Medulla oblongata (tissue), 1 donor: Measurements from ENCODE around the gene NXNL1.
A peak's percentile ranks its signal among the peaks of the same experiment; 100 is the strongest.
"Not testable (repeated sequence)": the region's sequence is repeated elsewhere in the genome, so short reads cannot be mapped to it uniquely, and the experiment has no call there.

Experiments
- DNase-seq: peaks from one replicate; pipeline ENCODE4 v3.0.0-alpha.2; 2015; ENCODE audit errors: extremely low spot score

NXNL1 gene

DNA sequence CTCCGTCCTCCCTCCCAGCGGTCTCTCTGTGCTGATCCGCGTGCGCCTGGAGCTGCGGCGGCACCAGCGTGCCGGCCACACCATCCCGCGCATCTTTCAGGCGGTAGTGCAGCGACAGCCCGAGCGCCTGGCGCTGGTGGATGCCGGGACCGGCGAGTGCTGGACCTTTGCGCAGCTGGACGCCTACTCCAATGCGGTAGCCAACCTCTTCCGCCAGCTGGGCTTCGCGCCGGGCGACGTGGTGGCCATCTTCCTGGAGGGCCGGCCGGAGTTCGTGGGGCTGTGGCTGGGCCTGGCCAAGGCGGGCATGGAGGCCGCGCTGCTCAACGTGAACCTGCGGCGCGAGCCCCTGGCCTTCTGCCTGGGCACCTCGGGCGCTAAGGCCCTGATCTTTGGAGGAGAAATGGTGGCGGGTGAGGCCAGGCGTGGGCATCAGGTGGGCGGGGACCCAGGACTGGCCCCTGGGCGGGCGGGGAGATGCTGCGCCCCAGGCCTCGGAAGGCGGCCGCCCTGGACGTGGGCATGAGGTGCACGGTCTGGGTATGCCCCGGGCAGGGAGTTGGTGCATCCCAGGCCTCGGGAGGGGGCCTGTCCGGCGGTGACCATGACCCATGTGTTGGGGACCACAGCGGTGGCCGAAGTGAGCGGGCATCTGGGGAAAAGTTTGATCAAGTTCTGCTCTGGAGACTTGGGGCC, 26.0 kb upstream of the NXNL1 start:
- no peak for DNase-seq

DNA sequence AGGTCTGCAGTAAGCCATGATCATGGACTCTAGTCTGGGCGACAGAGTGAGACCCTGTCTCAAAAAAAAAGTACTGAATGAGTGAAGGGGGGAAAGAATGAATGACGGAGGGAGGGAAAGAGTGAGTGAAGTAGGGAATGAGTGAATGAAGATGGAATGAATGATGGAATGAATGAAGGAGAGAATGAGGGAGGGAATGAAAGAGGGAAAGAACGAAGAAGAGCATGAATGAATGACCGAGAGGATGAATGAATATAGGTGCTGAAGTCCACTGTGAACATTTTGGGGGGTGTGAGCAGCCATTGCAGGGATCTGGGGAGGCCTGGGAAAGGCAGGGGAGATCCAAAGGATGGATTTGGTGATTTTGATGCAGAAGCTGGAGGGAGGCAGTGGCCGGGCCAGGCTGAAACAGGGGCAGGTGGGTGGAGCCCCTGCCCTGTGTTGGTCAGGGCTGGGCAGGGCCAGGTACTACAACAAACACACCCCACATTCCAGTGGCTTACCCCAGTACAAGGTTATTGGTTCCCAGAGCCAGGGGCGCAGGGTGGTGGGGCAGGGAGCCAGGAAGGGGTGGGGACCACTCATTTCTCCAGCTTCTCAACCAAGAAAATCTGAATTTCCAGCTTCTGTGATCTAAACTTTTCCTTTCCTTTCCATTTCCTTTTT, 23.9 kb upstream of the NXNL1 start:
- no peak for DNase-seq

- DNase-seq, result no peak
Observed at GRCh38 chr19:17483605-17484002, 22.9 kb upstream of the NXNL1 start.

DNA sequence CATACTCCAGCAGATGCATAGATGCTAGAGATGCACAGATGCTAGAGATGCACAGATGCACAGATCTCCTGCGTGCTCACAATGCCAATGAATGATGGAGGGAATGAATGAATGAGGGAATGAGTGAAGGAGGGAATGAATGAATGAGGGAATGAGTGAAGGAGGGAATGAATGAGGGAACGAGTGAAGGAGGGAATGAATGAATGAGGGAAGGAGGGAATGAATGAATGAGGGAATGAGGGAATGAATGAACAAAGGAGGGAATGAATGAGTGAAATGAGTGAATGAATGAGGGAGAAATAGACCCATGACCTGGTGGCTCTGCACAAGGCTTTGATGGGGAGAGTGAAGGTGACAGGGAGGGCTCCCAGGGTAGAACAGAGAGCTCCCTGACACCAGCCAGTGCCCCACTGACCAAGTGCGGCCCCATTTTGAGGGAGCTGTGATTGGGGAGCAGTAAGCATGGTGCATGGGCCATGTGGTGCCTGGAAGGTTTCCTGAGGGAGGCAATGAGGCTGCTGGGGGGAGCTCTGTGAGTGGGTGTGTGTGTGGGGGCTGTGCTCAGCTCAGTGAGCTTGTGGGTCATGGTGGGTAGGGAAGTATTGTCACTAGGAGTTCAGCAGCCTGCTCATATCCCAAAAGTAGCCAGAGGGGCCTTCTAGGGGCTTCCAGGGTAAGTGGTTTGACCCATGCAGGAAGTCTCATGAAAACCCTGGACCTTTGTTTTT, 22.3 kb upstream of the NXNL1 start:
- DNase-seq, result no peak

DNA sequence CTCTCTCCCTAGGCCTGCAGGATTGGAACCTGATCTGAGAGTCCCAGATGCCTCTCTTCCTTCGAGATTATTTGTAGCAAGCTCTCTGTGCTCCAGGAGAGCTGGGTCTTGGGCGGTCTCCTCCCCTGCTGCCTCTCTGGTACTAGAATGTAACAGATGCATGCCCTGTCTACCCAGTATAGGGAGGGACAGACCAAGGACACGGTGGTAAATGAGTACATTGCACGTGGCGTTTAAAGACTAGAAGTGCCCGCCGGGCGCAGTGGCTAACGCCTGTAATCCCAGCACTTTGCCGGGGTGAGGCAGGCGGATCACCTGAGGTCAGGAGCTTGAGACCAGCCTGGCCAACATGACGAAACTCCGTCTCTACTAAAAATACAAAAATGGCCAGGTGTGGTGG, 21.3 kb upstream of the NXNL1 start:
- DNase-seq, result no peak

- peak; percentile 74 for DNase-seq
Observed at GRCh38 chr19:17479325-17479791, 18.6 kb upstream of the NXNL1 start.

- DNase-seq, result peak; percentile 96
Observed at GRCh38 chr19:17475541-17476115, 14.9 kb upstream of the NXNL1 start.

- not testable (repeated sequence) for DNase-seq
Observed at GRCh38 chr19:17475011-17475540, 14.3 kb upstream of the NXNL1 start.

GRCh38 chr19:17473041-17473440, 12.3 kb upstream of the NXNL1 start:
- no peak for DNase-seq

GRCh38 chr19:17471410-17472125, 10.8 kb upstream of the NXNL1 start:
- no peak for DNase-seq

- DNase-seq, result peak; percentile 100
Observed at GRCh38 chr19:17470068-17470841, 9.5 kb upstream of the NXNL1 start, which contains the start of gene SLC27A1. Gene SLC27A1 (plus strand): TSS chr19:17470524. CDS start chr19:17470541, 17 bp downstream.

GRCh38 chr19:17469481-17470067, 8.8 kb upstream of the NXNL1 start:
- peak; percentile 92 for DNase-seq

DNA sequence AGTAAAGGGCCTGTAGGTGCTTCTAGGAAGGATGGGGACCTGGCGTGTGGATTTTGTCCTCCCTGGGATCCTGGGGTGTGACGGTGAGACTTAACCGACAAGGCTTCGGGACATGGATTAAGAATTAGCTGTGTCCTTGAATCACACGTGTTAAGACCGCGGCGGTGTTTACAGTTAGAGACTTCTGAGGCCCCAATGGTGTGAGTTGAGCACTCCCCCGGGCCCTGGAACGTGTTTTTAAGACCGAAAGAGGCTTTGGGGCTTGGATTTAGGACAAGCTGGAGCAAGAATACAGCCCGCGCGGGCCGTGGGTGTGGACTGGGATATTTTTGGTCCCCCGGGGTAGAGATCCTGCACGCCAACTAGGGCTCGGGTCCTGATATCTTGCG, 8.4 kb upstream of the NXNL1 start:
- DNase-seq, result no peak

- peak; percentile 80 for DNase-seq
Observed at GRCh38 chr19:17468302-17469091, 7.8 kb upstream of the NXNL1 start.

GRCh38 chr19:17467471-17468301, 7.0 kb upstream of the NXNL1 start:
- no peak for DNase-seq

GRCh38 chr19:17466487-17466850, 5.7 kb upstream of the NXNL1 start:
- no peak for DNase-seq

GRCh38 chr19:17458970-17459369, 1.8 kb downstream of the NXNL1 start:
- no peak for DNase-seq

- no peak for DNase-seq
Observed at GRCh38 chr19:17457616-17458015, 3.1 kb downstream of the NXNL1 start.

- no peak for DNase-seq
Observed at GRCh38 chr19:17456127-17456526, 4.6 kb downstream of the NXNL1 start.
